ENCODE data around the gene EDC3.
"Not testable (repeated sequence)": the region's sequence is repeated elsewhere in the genome, so short reads cannot be mapped to it uniquely, and the experiment has no call there.

The EDC3 gene

DNA sequence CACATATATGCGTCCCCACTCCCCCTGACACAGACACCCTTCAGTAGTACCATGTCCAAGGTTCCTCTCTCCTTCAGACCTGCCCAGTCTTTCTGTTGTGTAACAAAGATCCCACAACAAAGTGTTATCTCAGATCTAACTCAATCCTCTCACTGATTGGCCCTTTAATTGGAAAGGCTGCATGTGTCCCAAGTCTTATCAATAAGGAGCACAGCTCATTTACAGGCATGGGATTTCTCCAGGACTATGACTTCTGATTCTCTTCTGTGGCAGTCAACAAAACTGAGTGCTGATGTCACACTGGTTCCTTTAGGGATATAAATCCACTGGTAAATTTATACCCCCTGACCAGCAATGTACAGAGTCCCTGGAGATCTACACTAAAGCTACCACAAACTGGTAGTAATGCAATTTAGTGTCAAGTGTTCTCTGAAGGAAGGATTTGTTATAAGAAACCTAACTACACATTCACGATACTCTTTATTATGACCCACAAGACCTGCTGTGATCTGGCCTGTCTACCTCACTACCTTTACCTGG, 52.1 kb downstream of the EDC3 start:
- Mint-ChIP-seq H3K36me3 (peaks cover 15% of the 10 kb centered on the region), H3K4me1 (peaks cover 2% of the 10 kb centered on the region), H3K9me3 (no peaks in the 10 kb centered on the region), H3K4me3 (no peak overlapping the region), H3K27ac (peak overlapping the region; percentile 38)
- no peak for ATAC-seq
- no peak for DNase-seq (ENCODE audit: low spot score in 2 of 2)

DNA sequence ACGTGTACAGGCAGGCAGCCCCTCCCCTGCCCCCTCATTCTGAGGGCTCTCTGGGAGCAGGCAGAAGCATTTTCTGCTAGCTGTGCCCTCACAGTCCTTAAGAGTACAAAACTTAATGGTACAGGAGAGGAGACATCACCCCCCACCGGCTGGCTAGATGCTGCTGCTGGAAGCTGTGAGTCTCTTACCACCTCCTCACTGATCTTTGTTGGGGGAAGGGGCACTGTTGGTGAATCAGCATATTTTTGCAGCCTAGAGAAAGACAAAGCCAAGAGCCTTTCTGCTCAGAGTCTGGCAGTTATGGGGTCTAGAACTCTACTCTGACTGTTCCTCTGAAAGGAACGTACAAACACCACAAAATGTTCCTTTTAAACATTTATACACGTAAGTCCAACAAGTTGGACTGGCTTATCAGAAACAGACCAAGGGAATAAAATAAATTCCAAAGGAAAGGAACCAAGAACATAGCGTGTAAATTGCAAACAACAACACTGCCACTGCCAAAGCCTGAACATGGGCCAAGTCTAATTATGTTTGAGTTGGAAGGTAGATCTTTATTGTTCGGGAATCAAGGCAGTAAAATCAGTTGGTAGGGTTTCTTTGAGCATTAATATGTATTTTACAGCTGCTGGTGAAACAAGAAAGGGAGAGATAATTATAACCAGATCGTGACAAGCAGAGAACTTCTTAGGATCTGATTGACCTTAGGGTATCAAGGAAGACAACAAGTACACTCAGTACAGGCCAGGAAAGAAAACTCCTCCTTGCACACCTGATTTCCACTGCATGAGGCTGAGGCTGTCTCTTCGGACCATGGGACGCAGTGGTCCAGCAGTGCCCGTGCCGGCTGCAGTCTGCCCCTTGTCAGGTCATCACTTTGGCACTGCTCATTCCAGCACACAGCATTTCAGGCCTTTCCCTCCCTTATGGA, 52.8 kb downstream of the EDC3 start:
- Mint-ChIP-seq H3K27ac (peak overlapping the region; percentile 38), H3K9me3 (no peaks in the 10 kb centered on the region), H3K36me3 (peaks cover 23% of the 10 kb centered on the region), H3K4me3 (no peak overlapping the region), H3K4me1 (peaks cover 4% of the 10 kb centered on the region)
- DNase-seq (ENCODE audit: low spot score in 2 of 2) (no peak), ATAC-seq (no peak)

DNA sequence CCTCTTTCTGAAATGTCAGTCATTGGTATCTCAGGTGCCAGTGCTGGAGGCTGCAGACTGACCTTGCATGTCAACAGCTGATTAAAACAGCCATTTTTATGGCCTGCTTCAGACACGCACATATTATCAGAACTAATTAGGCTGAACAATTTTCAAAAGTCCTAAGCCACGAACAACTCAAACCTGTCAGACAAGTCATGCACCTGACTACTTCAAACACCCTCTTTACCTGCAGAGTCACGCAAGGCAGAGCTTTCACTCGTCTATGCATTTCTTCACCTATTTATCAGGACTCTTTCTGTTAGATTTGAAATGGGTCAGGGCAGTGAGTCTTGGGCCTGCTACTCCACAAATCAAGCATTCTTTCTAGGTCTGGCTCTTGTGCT, 53.5 kb downstream of the EDC3 start:
- Mint-ChIP-seq H3K4me1 (peaks cover 4% of the 10 kb centered on the region), H3K4me3 (no peak overlapping the region), H3K27ac (peak overlapping the region; percentile 38), H3K9me3 (no peaks in the 10 kb centered on the region), H3K36me3 (peaks cover 29% of the 10 kb centered on the region)
- ATAC-seq (no peak), DNase-seq (ENCODE audit: low spot score in 2 of 2) (no peak)

DNA sequence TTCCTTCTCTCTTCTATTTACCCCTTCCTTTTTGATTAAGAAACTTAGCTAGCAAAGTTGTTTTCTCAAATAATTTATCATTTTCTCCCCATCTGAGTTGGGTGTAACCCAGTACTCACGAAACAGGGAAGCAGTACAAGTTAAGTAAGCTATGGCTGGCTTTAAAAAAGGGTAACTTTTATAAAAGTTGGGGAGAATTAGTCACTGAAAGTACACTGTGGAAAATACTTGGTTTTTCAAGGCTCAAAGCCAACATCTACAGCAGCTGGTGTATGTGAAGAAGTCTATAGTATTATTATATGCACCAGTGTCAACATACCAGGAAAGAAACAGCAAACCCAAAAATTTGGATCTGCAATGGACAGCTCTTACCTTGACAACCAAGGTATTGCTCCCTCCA, 54.7 kb downstream of the EDC3 start:
- no peak overlapping the region for H3K4me3 Mint-ChIP-seq
- no peak for DNase-seq (ENCODE audit: low spot score in 2 of 2)
- H3K36me3 Mint-ChIP-seq, result peaks cover 41% of the 10 kb centered on the region
- no peaks in the 10 kb centered on the region for H3K9me3 Mint-ChIP-seq
- no peak for ATAC-seq
- peaks cover 4% of the 10 kb centered on the region for H3K4me1 Mint-ChIP-seq
- H3K27ac Mint-ChIP-seq, result peak overlapping the region; percentile 71

DNA sequence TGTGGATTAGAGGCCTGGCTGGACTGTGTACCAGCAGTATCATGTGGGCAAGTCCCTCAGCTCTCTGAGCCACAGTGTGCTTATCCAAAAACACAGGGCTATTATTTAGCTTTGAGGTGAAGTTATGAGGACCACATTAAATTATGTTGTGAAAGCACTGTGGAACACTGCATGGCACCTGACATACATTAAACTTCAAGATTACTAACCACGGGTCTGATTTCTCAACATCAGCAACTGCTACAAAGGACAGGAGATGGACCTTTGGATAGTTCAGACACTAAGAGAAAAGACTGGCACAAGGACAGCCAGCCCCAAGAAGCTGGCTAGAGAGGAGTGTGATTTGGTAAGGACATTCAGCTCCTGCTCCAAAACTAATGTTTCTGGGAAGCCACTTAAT, 58.8 kb downstream of the EDC3 start:
- ATAC-seq, result no peak
- DNase-seq (ENCODE audit: low spot score in 2 of 2), result no peak
- H3K4me3 Mint-ChIP-seq, result no peak overlapping the region
- H3K27ac Mint-ChIP-seq, result peak overlapping the region; percentile 18
- H3K9me3 Mint-ChIP-seq, result no peaks in the 10 kb centered on the region
- H3K4me1 Mint-ChIP-seq, result peaks cover 4% of the 10 kb centered on the region
- peaks cover 69% of the 10 kb centered on the region for H3K36me3 Mint-ChIP-seq

DNA sequence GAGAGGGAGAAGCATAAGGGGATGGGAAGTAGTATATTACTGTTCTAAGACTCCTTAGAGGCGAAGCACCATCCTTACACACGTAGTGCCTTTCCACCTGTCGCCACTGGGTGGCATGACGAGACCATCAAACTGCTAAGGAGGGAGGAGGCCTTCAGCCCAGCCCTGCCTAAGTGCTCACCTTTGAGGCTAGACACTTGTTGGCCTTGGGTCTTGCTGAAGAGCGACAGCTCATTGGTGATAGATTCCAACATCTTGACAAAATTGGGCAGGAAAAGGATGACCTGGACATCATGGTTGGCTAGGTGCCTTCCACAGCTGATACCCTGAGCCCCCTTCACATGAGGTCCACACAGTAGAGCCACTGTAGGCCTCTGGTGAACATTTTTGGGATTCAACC, 60.6 kb downstream of the EDC3 start:
- Mint-ChIP-seq H3K4me1 (peaks cover 4% of the 10 kb centered on the region), H3K9me3 (no peaks in the 10 kb centered on the region), H3K4me3 (no peak overlapping the region), H3K36me3 (peaks cover 84% of the 10 kb centered on the region), H3K27ac (peak overlapping the region; percentile 38)
- ATAC-seq (peak; percentile 85), DNase-seq (ENCODE audit: low spot score in 2 of 2) (peak; percentile 63 to 82)

DNA sequence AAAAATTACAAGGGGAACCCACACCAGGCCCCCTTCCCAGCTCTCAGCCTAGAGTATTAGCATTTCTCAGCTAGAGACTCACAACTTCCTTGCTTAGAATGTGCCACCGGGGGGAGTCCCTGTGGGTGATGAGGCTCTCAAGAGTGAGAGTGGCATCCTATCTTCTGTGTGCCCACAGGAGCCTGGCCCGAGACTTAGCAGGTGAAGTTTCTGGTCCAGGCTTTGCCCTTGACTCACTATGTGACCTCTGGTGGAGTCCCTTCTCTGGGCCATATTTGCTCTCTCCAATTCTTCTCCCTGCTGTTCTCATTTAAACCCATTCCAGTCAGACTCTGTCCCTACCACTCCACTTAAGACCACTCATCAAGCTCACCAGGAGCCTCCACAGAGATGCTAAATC, 62.0 kb downstream of the EDC3 start:
- H3K36me3 Mint-ChIP-seq, result peaks cover 84% of the 10 kb centered on the region
- no peaks in the 10 kb centered on the region for H3K9me3 Mint-ChIP-seq
- ATAC-seq (no peak), DNase-seq (ENCODE audit: low spot score in 2 of 2) (no peak)
- H3K27ac Mint-ChIP-seq, result peak overlapping the region; percentile 38
- peaks cover 3% of the 10 kb centered on the region for H3K4me1 Mint-ChIP-seq
- no peak overlapping the region for H3K4me3 Mint-ChIP-seq

DNA sequence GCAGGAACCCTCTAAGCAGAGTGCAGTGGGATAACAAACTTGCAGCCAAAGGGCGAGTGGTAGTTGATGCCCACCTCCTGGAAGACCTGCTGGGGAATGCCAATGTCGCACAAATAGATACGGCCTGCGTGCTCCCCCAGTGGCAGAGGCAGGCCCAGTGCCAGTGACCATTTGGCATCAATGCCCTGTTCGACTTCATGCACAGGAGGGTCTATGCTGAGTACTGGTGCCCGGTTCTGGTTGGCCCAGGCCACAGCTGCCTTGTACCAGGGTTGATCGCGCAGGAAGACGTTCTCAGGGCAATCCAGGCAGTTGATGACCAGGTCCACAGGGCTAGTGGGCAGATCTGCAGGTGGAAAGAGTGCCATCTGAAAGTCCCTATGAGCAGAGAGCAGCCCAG, 63.2 kb downstream of the EDC3 start:
- Mint-ChIP-seq H3K36me3 (peaks cover 84% of the 10 kb centered on the region), H3K4me1 (no peaks in the 10 kb centered on the region), H3K9me3 (no peaks in the 10 kb centered on the region), H3K27ac (peak overlapping the region; percentile 57), H3K4me3 (no peak overlapping the region)
- no peak for ATAC-seq
- DNase-seq (ENCODE audit: low spot score in 2 of 2), result no peak

DNA sequence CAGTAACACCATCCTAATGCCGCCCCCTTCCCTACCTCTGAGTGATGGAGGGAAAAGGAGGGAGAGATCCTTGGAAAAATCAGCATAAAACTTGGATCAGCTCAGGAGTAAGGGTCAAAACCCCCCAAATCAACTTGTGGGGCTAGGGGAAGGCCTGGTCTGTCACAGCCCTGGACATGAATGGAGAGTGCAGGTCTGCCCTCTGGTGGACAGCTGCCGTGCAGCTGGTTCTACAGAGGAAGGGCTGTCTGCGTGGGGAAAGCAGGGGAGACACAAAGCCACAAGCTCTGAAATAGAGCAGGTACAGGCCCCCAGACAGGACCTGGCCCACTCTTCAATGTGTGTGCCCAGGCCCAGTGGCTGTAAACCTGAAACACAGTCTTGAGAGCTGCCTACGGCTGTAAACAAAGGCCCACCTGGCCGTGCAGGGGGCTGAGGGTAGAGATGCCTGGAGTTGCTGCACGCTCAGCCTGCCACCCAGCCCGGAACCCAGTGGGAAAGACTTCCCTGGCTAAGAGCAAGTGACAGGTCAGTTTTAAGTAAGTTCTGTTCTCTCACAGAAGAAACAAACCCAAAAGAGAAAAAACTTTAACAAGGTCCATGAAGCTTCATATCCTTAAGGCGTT, 63.8 kb downstream of the EDC3 start:
- Mint-ChIP-seq H3K9me3 (no peaks in the 10 kb centered on the region), H3K4me1 (no peaks in the 10 kb centered on the region), H3K36me3 (peaks cover 84% of the 10 kb centered on the region), H3K4me3 (no peak overlapping the region), H3K27ac (peak overlapping the region; percentile 57)
- ATAC-seq, result peak; percentile 68
- peak; percentile 48 to 80 for DNase-seq (ENCODE audit: low spot score in 2 of 2)

DNA sequence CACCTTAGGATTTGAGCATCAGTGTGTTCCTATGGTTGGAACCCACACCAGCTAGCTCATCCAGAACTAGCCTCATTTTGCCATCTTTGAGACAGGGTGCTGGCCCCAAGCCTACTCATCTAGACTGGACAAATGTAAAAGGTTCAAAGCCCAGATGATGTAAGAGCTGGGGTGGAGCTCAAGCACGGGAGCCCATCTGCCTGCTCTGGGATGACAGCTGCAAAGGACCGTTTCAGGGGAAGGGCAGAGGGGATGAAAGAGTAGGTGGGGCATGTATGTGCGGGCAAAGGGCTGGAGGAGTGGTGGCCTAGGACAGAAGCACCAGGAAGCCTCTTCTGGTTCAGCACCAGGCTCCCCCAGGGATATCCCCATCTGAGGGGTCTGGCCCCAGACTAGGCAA, 64.4 kb downstream of the EDC3 start:
- Mint-ChIP-seq H3K36me3 (peaks cover 84% of the 10 kb centered on the region), H3K4me1 (no peaks in the 10 kb centered on the region), H3K9me3 (no peaks in the 10 kb centered on the region), H3K4me3 (no peak overlapping the region), H3K27ac (peak overlapping the region; percentile 65)
- ATAC-seq, result no peak
- no peak for DNase-seq (ENCODE audit: low spot score in 2 of 2)

DNA sequence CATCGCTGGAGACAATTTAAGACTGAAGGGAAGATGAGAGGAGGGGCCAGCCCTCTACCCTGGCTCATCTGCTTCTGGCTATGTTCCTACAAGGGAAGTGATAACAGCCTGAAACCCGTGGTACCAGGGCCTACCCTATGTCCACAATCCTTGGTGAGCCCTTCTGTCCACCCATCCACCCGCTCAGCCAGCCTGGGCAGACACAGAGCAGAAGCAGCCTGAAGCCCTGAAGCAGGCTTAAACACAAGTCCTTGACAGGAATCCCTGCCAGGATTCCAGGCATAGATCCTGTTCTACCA, 64.8 kb downstream of the EDC3 start:
- peaks cover 84% of the 10 kb centered on the region for H3K36me3 Mint-ChIP-seq
- H3K4me1 Mint-ChIP-seq, result no peaks in the 10 kb centered on the region
- H3K27ac Mint-ChIP-seq, result peak overlapping the region; percentile 65
- no peak for ATAC-seq
- DNase-seq (ENCODE audit: low spot score in 2 of 2), result no peak
- H3K4me3 Mint-ChIP-seq, result no peak overlapping the region
- no peaks in the 10 kb centered on the region for H3K9me3 Mint-ChIP-seq

DNA sequence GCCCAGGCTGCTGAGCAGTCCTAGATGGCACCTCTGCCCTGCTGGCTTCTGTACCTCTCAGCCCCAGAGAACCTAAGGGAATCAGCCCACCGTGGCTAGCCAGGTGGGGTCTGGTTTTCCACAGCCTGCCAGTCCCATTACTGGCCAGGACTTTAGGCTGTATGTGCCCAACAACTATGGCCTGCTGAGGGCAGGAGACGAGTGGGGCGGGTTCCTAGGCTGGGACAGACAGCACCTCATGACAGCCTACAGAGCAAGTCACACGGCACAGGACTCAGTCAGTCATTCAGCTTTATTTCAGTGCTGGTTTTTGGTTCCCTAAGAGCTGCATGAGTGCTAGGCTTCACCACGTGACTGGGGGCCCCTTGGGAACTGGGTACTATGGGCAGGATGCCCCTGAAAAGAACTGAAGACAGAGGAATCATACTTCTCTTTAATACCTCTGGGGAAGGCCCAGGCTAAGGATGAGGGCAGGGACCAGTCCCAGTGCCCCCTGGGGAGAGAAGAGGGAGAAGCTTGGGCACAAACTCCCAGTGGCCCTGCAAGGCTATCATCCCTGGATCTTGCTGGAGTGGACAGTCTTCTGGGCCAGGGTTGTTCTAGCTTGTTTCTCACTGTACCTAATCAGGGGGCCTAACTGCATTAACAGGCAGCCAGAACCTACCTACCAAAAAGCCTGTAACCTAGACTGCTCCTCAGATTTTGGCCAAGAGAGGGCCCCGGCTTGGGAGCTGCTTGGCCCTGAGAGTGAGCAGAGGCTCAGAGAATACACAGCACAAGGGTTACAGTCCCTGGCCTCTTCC, 65.3 kb downstream of the EDC3 start:
- Mint-ChIP-seq H3K9me3 (no peaks in the 10 kb centered on the region), H3K4me3 (no peak overlapping the region), H3K36me3 (peaks cover 84% of the 10 kb centered on the region), H3K4me1 (no peaks in the 10 kb centered on the region), H3K27ac (peak overlapping the region; percentile 65)
- DNase-seq (ENCODE audit: low spot score in 2 of 2), result no peak
- no peak for ATAC-seq

DNA sequence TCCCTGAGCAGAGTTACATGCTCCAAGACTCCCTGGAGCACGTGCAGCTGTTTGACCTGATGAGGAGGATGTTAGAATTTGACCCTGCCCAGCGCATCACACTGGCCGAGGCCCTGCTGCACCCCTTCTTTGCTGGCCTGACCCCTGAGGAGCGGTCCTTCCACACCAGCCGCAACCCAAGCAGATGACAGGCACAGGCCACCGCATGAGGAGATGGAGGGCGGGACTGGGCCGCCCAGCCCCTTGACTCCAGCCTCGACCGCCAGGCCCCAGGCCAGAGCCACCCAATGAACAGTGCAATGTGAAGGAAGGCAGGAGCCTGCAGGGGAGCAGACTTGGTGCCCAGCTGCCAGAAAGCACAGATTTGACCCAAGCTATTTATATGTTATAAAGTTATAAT, 66.1 kb downstream of the EDC3 start:
- Mint-ChIP-seq H3K36me3 (peaks cover 84% of the 10 kb centered on the region), H3K27ac (peak overlapping the region; percentile 73)
- DNase-seq (ENCODE audit: low spot score in 2 of 2); H3K9me3 Mint-ChIP-seq; ATAC-seq; H3K4me3 Mint-ChIP-seq; H3K4me1 Mint-ChIP-seq: not testable (repeated sequence)

DNA sequence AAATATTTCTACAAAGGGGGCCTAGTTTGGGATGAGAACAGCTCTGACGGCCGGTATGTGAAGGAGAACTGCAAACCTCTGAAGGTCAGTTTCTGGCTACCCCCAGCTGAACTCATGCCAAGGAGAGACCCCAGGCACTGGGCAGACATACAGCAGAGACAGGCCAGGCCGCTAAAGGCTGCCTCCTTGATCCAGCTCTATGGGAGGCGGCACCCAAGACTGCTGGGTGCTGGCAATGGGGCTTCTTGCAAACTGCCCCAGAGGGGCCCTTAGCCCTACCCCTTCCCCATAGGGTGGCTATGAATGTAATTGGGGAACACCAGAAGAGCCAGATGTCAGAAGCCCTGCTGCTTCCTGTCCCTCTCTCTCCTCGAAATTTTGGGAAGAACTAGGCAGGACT, 66.9 kb downstream of the EDC3 start:
- peaks cover 85% of the 10 kb centered on the region for H3K36me3 Mint-ChIP-seq
- H3K4me1 Mint-ChIP-seq, result no peaks in the 10 kb centered on the region
- H3K9me3 Mint-ChIP-seq, result no peaks in the 10 kb centered on the region
- DNase-seq (ENCODE audit: low spot score in 2 of 2), result no peak
- H3K27ac Mint-ChIP-seq, result peak overlapping the region; percentile 73
- H3K4me3 Mint-ChIP-seq, result no peak overlapping the region
- ATAC-seq, result no peak

DNA sequence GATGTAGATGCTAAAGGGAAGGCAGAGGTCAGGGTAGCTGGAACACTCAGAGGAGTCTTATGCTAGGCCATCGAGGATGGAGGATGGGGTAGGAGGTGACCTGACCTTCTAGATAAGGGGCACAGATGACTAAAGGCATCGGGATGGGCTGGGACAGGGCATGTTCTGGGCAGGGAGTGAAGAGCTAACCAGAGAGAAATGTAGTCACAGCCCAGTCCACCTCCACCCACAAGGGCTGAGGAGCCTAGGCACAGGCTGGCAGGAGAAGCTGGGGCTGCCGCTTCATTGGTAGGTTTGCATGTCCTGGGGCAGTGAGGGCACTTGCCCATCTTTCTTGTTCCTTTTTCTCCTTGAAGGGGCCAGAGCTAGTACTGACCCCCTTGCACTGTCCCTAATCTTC, 67.6 kb downstream of the EDC3 start:
- H3K27ac Mint-ChIP-seq, result peak overlapping the region; percentile 73
- no peak overlapping the region for H3K4me3 Mint-ChIP-seq
- peaks cover 92% of the 10 kb centered on the region for H3K36me3 Mint-ChIP-seq

More for the DNA sequence above, 67.6 kb downstream of the EDC3 start:
- DNase-seq (ENCODE audit: low spot score in 2 of 2) (no peak), ATAC-seq (no peak)
- no peaks in the 10 kb centered on the region for H3K9me3 Mint-ChIP-seq
- no peaks in the 10 kb centered on the region for H3K4me1 Mint-ChIP-seq

Measured in stimulated activated effector memory CD8-positive, alpha-beta T cell treated with anti-CD3 and anti-CD28 coated beads, Interleukin-12 subunit alpha, Interleukin-12 subunit beta, amount 100 ng/mL, for 72 hours (primary cell).